Activated CD4-positive, alpha-beta T cell treated with anti-CD3 and anti-CD28 coated beads for 1 hour (primary cell): ENCODE data around the gene HLA-DQB1.
A peak's percentile ranks its signal among the peaks of the same experiment; 100 is the strongest.
"Not testable (repeated sequence)": the region's sequence is repeated elsewhere in the genome, so short reads cannot be mapped to it uniquely, and the experiment has no call there.

Source experiments
- DNase-seq: peaks from one replicate; pipeline ENCODE4 v3.0.0-alpha.2; 2020

Gene HLA-DQB1

DNA sequence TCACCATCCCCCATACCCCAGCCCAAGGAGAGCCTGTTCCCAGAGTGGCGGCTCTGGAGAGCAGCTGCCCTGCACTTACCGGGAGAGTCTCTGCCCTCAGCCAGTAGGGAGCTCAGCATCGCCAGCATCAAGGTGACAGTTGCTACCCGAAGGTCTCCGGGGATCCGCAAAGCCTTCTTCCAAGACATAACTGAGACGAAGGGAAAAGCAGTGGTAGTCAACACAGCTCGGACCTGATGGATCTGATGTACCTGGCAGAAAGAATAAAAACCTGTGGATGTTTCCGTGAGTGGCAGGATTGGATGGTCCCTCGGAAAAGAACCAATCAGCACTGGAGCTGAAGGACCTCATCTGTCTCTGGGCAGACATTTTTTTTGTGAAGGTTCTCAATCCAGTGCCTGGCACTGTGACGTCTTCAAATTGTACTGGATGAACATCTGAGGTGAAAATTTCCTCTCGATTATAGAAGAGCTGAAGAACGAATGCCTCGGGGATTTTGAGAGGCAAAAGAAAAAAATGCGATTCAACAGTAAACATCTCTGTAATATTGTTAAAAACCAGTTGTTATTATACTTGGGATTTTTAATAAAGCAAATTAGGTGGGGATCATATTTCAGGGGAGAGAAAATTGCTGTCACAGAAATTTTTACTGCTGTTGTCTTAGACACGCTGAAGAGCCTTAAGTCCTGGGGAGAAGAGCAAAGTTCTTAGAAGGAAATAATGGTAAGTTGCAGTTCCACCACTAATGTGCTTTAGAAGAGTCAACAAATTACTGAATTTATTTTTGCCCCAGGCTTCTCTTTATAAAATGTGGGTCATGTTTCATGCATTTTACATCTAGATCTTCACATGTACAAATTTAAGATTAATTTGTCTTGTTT is at the start of gene HLA-DQB1:
Gene HLA-DQB1, minus strand, starts transcription at position 238 of the 881 bp plus-strand sequence. Its CDS starts 50 bp downstream, at position 188.
- DNase-seq, result peak; percentile 37

GRCh38 chr6:32713241-32713640 is 46.8 kb upstream of the HLA-DQB1 start:
- DNase-seq, result no peak

GRCh38 chr6:32709625-32710024 is 43.2 kb upstream of the HLA-DQB1 start:
- DNase-seq, result no peak

DNA sequence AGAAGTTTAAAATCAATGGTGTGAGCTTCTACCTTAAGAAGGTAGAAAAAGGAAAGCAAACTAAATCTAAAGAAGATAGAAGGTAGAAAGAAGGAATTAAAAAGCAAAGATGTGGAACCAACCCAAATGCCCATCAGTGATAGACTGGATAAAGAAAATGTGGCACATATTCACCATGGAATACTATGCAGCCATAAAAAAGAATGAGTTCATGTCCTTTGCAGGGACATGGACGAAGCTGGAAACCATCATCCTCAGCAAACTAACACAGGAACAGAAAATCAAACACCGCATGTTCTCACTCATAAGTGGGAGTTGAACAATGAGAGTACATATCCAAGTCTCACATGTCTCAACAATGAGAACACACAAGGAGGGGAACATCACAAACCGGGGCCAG is 38.7 kb upstream of the HLA-DQB1 start:
- DNase-seq, result not testable (repeated sequence)

DNA sequence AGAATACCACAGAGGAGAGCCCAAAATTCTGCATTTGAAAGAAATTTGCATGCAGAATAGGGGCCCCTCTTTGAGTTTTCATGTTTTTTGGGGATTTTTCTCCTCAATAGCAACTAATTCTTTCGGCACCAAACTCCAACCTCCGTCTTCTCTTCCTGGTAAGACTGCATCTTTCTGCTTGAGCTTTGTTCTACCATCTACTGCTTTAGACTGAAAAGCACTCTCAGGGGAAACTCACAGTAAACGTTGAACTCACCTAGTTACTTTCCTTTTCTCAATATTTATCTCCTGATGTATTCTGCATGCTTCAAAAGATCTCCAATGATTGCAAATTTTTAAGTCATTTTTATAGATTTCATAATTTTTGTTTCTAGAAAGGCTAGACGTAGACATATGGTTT is 36.9 kb upstream of the HLA-DQB1 start:
- DNase-seq, result no peak

- DNase-seq, result no peak
These were observed 34.1 kb upstream of the HLA-DQB1 start for GRCh38 chr6:32700391-32701040.

GRCh38 chr6:32697031-32697430 is 30.6 kb upstream of the HLA-DQB1 start:
- DNase-seq, result no peak

DNA sequence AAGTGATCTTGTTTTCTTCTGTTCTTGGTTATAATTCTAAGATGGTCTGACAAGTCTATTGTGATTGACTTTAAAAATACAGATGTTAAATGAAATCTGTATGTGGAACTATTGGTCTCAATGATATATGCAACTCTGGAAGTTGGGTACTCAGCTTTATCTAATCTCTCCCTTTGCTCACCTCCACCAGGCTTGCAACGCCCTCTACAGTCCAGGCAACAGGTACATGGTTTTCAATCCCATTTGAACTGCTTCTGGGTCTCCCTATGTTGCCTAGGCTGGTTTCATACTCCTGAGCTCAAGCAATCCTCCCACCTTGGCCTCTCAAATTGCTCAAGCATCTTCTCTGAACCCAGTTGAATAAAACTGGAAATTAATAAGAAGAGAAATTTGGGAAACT is 25.6 kb upstream of the HLA-DQB1 start:
- DNase-seq, result peak; percentile 26

- no peak for DNase-seq
These were observed 23.4 kb upstream of the HLA-DQB1 start for GRCh38 chr6:32689531-32690501.

GRCh38 chr6:32685603-32686002 is 19.1 kb upstream of the HLA-DQB1 start:
- DNase-seq, result no peak

GRCh38 chr6:32684246-32684645 is 17.8 kb upstream of the HLA-DQB1 start:
- no peak for DNase-seq

DNA sequence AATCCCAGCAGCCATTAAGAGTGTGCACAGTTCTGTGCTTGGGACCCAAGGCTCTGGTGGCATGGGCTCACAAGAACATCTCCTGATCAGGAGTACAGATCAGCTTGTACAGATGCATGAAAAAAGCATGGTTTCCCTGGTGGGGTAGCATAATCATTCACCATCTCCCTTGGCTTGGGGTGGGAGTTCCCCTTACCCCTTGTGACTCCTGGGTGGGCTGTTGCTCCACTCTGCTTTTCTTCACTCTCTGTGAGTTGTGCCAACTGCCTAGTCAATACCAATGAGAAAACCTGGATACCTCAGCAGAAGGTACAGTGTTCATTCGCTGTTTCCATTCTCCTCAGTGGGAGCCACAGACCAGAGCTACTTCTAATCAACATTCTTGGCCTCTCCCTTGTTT is 13.6 kb upstream of the HLA-DQB1 start:
- no peak for DNase-seq

DNA sequence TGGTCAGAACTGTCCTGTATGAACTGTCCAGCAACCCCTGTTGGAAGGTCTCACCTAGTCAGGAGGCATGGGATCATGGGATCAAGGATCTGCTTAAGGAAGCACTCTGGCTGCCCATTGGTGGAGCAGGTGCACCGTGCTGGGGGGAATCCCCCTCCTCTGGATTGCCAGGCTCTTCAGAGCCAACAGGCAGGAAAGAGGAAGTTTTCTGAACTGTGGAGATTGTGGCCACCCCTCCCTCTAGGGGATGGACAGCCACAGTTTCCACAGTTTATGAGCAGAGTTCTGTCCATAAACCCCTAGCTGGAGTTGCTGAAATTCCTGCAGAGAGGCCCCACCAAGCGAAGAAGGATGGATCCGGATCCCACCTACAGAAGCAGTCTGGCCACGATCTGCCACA is 13.0 kb upstream of the HLA-DQB1 start:
- DNase-seq, result no peak

- not testable (repeated sequence) for DNase-seq
These were observed 7.7 kb upstream of the HLA-DQB1 start for GRCh38 chr6:32674123-32674522.

DNA sequence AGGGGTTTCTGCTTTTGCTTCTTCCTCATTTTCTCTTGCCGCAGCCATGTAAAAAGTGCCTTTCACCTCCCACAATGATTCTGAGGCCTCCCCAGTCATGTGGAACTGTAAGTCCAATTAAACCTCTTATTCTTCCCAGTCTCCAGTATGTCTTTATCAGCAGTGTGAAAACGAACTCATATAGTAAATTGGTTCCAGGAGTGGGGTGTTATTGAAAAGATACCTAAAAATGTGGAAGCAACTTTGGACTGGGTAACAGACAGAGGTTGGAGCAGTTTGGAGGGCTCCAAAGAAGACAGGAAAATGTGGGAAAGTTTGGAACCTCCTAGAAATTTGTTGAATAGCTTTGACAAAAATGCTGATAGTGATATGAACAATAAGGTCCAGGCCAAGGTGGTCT is 5.5 kb upstream of the HLA-DQB1 start:
- not testable (repeated sequence) for DNase-seq

GRCh38 chr6:32669893-32670292 is 3.4 kb upstream of the HLA-DQB1 start:
- DNase-seq, result no peak

DNA sequence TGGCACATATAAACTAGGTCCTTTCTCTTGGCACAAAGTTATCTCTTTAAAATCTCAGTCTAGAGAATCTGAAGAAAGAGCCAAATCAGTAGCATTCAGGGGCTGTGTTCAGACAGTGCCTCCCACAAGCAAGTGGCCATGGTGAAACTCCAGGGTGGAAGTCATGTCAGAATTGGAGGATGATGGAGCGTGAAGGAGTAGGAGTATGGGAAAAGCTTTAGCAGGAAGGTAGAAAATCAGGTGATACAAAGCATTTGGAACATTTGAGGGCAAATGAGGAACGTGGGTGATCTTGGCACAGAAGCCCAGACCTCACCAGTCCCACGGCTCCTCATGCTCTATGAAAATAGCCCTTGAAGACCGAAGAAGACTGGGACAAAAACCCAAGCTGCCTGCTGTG is 2.8 kb upstream of the HLA-DQB1 start:
- no peak for DNase-seq

GRCh38 chr6:32668226-32668747 is 1.8 kb upstream of the HLA-DQB1 start:
- DNase-seq, result peak; percentile 20

DNA sequence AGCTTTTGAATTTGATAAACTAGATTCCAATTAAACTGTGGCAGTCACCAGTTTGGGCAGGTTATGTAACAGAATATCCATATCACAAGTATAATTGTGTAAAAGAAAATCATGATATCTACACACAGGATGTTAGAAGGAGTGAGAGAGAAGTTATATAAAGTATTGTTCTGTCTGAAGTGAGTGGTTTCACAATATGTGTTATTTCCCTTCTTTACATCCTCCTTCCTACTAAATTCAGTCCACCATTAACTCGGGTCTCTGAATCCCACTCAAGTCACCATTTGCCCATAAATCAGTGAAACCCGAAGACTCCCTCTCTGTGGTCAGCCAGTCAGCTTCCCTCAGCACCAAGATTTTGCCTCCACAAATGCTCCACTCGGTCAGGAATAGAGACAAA is 796 bp downstream of the HLA-DQB1 start:
- no peak for DNase-seq

GRCh38 chr6:32664827-32665362 is 1.6 kb downstream of the HLA-DQB1 start:
- DNase-seq, result peak; percentile 17

DNA sequence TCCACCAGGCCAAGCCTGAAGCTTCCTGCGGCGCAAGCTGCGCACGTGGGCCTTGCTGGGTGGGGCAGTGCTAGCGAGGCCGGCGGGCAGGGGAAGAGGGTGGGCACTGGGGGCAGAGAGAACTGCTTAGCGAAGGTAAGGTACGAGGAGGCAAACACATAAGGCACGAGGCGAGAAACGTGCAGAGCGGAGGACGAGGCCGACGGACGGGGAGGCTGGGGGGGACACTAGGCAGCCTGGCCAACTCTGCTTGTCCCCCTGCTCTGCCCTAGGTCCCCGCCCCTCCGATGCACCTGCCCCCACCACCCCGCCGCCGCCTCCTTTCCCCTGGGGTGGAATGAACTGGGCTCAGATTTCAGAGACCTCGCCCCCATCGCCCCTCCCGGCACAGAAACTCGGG is 2.1 kb downstream of the HLA-DQB1 start:
- DNase-seq, result no peak

DNA sequence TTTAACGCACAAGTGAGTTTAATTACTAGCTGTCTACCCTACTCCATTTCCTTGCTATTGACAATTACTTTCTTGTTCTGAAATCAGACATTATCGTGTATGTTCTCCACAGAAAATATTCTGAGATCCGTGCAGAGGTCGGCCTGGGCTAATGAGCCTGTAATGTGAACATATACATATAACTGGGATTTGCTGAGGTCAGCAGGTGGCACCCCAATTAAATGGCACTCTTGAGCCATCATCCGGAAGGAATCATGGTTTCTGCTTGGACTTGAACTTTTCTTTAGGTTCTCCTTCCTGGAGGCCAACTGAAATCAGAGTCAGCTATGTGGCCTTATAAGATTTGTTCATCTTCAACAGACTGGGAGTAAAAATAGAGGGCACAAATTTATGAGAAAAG is 3.6 kb downstream of the HLA-DQB1 start:
- DNase-seq, result no peak

DNA sequence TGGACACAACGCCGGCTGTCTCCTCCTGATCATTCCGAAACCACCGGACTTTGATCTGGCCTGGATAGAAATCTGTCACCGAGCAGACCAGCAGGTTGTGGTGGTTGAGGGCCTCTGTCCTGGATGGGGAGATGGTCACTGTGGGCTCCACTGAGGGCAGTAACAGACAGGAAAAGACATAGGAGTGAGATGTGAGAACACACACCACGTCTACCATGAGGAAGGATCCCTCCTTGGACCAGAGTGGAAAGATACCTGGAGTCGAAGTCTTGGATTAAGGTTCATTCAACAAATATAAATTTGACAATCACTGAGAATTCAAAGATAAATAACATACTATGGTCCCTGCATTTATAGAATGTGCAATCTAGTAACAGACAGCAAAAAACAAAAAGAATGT is 4.4 kb downstream of the HLA-DQB1 start:
- no peak for DNase-seq
